BLaER1 (cell line): ENCODE data around the gene NCSTN.

Experiments
- H3K27ac ChIP-seq: shearing (Covaris generic); formaldehyde crosslinking; 2 replicates; pipeline ENCODE4 v1.8.1; 2022
- H3K27me3 ChIP-seq: shearing (Covaris generic); formaldehyde crosslinking; 2 replicates; pipeline ENCODE4 v1.8.1; 2022
- H3K36me3 ChIP-seq: shearing (Covaris generic); formaldehyde crosslinking; 2 replicates; pipeline ENCODE4 v1.8.1; 2022
- H3K4me1 ChIP-seq: shearing (Covaris generic); formaldehyde crosslinking; 2 replicates; pipeline ENCODE4 v1.8.1; 2022
- H3K4me2 ChIP-seq: shearing (Covaris generic); formaldehyde crosslinking; 2 replicates; pipeline ENCODE4 v1.8.1; 2022
- H3K4me3 ChIP-seq: shearing (Covaris generic); formaldehyde crosslinking; 2 replicates; pipeline ENCODE4 v1.8.1; 2022
- H3K9ac ChIP-seq: shearing (Covaris generic); formaldehyde crosslinking; 2 replicates; pipeline ENCODE4 v1.8.1; 2022
- H3K9me3 ChIP-seq: shearing (Covaris generic); formaldehyde crosslinking; 2 replicates; pipeline ENCODE4 v1.8.1; 2022
- H4K20me1 ChIP-seq: shearing (Covaris generic); formaldehyde crosslinking; 2 replicates; pipeline ENCODE4 v1.8.1; 2022
- Cebpa-rat ChIP-seq: shearing (Covaris generic); IDR thresholded peaks from 2 replicates; pipeline ENCODE4 v1.8.1; 2022

NCSTN gene

DNA sequence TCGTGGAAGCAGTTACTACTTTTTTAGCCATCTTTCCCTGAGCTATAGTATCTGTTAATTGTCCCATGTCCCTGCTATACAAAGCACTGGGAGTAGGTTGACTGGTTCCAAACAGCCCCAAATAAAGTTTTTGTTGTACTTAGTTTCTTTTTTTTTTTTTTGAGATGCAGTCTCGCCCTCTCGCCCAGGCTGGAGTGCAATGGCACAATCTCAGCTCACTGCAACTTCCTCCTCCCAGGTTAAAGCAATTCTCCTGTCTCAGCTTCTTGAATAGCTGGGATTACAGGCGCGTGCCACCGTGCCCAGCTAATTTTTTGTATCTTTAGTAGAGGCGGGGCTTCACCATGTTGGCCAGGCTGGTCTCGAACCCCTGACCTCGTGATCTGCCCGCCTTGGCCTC, 3.3 kb downstream of the NCSTN start:
- H3K9me3 ChIP-seq, result no peaks in the 10 kb centered on the region
- peak overlapping the region; percentile 79 for H3K4me2 ChIP-seq
- peak overlapping the region; percentile 44 for H3K4me3 ChIP-seq
- no peaks in the 10 kb centered on the region for H3K27me3 ChIP-seq
- H3K9ac ChIP-seq, result peak overlapping the region; percentile 63; the same call in 1 of the 2 replicates
- H3K4me1 ChIP-seq, result peaks cover 58% of the 10 kb centered on the region
- H4K20me1 ChIP-seq, result peaks cover 10% of the 10 kb centered on the region
- H3K36me3 ChIP-seq, result peaks cover 56% of the 10 kb centered on the region
- H3K27ac ChIP-seq, result peak overlapping the region; percentile 80
- no peak for TF ChIP-seq Cebpa-rat

- H3K4me1 ChIP-seq, result peaks cover 56% of the 10 kb centered on the region
- H3K9ac ChIP-seq, result peak overlapping the region; percentile 63; the same call in 1 of the 2 replicates
- no peaks in the 10 kb centered on the region for H3K27me3 ChIP-seq
- no peaks in the 10 kb centered on the region for H3K9me3 ChIP-seq
- peaks cover 61% of the 10 kb centered on the region for H3K36me3 ChIP-seq
- H3K27ac ChIP-seq, result peak overlapping the region; percentile 80
- peaks cover 5% of the 10 kb centered on the region for H4K20me1 ChIP-seq
- no peak for TF ChIP-seq Cebpa-rat
- H3K4me3 ChIP-seq, result peak overlapping the region; percentile 44
- peak overlapping the region; percentile 79 for H3K4me2 ChIP-seq
Measured at GRCh38 chr1:160346958-160347357, 3.8 kb downstream of the NCSTN start.

DNA sequence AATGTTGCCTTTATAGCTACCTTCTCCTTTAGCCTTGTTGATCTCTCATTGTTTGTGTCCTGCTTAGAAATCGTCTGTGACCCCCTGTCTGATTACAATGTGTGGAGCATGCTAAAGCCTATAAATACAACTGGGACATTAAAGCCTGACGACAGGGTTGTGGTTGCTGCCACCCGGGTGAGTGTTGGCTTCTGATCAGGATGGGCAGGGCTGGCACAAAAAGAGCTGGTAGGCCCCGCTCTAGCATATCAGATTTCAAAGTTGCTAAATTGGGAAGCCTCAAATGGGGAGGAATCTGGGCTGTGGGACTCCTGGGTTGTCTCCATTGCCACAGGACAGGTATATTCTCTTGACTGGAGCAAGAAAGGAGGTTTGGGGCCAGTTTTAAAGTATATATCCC, 8.4 kb downstream of the NCSTN start:
- Histone ChIP-seq H3K4me1 (peaks cover 22% of the 10 kb centered on the region), H3K27me3 (no peaks in the 10 kb centered on the region), H3K4me3 (no peak overlapping the region), H3K27ac (no peak overlapping the region), H3K9me3 (no peaks in the 10 kb centered on the region), H4K20me1 (no peaks in the 10 kb centered on the region), H3K9ac (no peak overlapping the region), H3K4me2 (no peak overlapping the region; the same call in 1 of the 2 replicates), H3K36me3 (peaks cover 94% of the 10 kb centered on the region)
- TF ChIP-seq Cebpa-rat, result no peak

DNA sequence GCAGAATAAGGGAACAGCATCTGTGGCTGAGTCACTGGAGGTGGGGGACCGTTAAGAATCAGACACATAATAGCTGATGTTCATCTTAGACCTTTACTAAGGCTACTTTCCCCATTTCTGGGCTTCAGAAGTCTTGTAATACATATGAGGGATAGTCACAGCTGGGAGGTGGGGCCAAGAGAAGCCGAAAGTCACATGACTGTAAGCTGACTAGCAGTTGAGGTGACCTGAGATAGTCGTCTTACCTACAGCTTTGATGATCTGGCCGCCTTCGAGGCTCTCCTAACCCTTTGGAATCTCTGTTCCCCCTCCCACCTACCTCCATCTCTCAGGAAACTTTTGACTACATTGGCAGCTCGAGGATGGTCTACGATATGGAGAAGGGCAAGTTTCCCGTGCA, 9.4 kb downstream of the NCSTN start:
- H4K20me1 ChIP-seq, result no peaks in the 10 kb centered on the region
- peaks cover 100% of the 10 kb centered on the region for H3K36me3 ChIP-seq
- no peaks in the 10 kb centered on the region for H3K9me3 ChIP-seq
- H3K27ac ChIP-seq, result no peak overlapping the region
- no peak overlapping the region for H3K4me2 ChIP-seq
- no peak overlapping the region for H3K4me3 ChIP-seq
- no peak for TF ChIP-seq Cebpa-rat
- H3K9ac ChIP-seq, result no peak overlapping the region
- H3K27me3 ChIP-seq, result no peaks in the 10 kb centered on the region
- peaks cover 13% of the 10 kb centered on the region for H3K4me1 ChIP-seq

DNA sequence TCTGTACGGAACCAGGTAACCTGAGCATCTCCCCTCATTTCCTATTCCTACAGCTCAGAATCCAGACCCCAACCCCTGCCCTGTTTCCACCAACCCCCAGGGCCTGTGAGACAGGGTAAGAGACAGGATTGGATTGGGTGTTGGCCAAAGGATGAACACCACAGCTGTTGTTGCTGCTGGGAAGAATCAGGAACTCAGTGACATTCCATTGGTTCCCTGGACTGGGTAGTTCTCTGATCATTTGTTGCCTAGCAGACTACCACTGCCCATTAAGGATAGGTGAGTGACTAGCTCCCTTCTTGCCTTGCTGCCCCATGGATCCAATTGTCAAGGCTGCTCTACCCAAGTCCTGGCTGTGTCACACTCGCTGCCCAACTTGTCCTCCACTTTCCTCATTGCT, 10.0 kb downstream of the NCSTN start:
- Histone ChIP-seq H3K9ac (no peak overlapping the region), H3K27me3 (no peaks in the 10 kb centered on the region), H3K36me3 (peaks cover 100% of the 10 kb centered on the region), H3K27ac (no peak overlapping the region), H3K9me3 (no peaks in the 10 kb centered on the region), H3K4me1 (peaks cover 10% of the 10 kb centered on the region; the same call in 1 of the 2 replicates), H3K4me3 (no peak overlapping the region), H4K20me1 (no peaks in the 10 kb centered on the region), H3K4me2 (no peak overlapping the region)
- no peak for TF ChIP-seq Cebpa-rat

DNA sequence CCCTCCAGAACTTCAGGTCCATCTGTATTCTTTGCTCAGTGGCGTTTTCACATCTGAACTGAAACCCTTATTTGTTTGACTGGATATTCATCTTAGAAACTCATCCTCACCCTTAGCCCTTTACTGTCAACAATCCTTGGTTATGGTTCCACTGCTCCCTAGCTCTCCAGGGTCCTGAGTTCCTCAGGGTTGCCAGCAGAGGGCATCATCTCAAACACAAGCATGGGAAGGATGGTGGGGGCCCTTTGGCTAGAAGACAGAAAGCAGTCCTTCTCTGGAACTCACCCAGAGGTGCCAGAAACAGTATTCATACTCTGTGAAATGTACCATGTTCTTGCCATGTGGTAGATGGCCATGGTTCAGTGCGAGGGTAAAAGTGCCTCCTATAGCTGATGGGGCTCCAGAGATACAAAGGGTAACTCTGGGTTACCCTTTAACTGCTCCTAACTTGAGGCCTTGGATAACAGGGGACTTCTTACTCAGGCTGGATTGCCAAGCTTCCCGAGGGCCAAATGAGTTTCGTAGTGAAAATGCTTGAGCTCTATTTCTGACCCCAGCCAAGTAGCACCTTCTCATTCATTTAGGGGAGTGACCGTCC, 11.3 kb downstream of the NCSTN start:
- Histone ChIP-seq H4K20me1 (no peaks in the 10 kb centered on the region), H3K4me1 (peaks cover 11% of the 10 kb centered on the region), H3K9me3 (no peaks in the 10 kb centered on the region), H3K27ac (no peak overlapping the region), H3K27me3 (no peaks in the 10 kb centered on the region), H3K4me3 (no peak overlapping the region), H3K4me2 (no peak overlapping the region), H3K36me3 (peaks cover 98% of the 10 kb centered on the region), H3K9ac (no peak overlapping the region)
- no peak for TF ChIP-seq Cebpa-rat

DNA sequence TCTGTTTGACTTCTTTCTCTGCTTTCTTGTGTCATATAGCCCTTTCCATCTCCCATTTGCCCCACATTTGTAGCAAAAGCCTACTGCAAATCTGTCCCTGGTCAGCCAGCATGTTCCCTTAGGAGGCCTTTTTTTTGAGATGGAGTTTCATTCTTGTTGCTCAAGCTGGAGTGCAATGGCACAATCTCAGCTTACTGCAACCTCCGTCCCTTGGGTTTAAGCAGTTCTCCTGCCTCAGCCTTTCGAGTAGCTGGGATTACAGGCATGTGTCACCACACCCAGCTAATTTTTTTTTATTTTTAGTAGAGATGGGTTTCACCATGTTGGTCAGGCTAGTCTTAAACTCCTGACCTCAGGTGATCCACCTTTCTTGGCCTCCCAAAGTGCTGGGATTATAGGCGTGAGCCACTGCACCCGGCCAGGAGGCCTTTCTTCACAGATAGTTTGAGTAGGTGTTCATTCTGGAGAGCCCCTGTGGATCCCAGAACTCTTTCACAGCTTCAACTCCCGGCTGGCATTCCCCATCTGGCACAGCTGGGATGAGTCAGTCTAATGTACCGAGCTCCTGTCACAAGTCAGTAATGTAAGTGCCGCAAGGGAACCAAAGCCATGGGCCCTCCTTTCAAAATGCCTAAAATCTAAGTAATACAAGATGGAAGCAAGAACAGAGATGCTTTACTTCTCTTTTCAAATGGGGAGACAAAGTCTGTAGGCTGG, 14.3 kb downstream of the NCSTN start:
- Histone ChIP-seq H4K20me1 (no peaks in the 10 kb centered on the region), H3K27ac (no peak overlapping the region), H3K9ac (no peak overlapping the region), H3K36me3 (peaks cover 77% of the 10 kb centered on the region), H3K4me2 (no peak overlapping the region), H3K9me3 (no peaks in the 10 kb centered on the region), H3K27me3 (no peaks in the 10 kb centered on the region), H3K4me3 (no peak overlapping the region), H3K4me1 (peaks cover 31% of the 10 kb centered on the region)
- no peak for TF ChIP-seq Cebpa-rat

GRCh38 chr1:160358073-160358472, 14.9 kb downstream of the NCSTN start:
- Histone ChIP-seq H3K9me3 (no peaks in the 10 kb centered on the region), H3K4me3 (no peak overlapping the region), H3K27me3 (no peaks in the 10 kb centered on the region), H4K20me1 (no peaks in the 10 kb centered on the region), H3K27ac (no peak overlapping the region), H3K9ac (no peak overlapping the region), H3K4me2 (no peak overlapping the region), H3K4me1 (peaks cover 36% of the 10 kb centered on the region), H3K36me3 (peaks cover 71% of the 10 kb centered on the region)
- TF ChIP-seq Cebpa-rat, result no peak

GRCh38 chr1:160359559-160360226, 16.5 kb downstream of the NCSTN start:
- peak overlapping the region; percentile 65 for H3K4me2 ChIP-seq
- no peak for TF ChIP-seq Cebpa-rat
- peak overlapping the region; percentile 63; the same call in 1 of the 2 replicates for H3K27ac ChIP-seq
- H3K4me3 ChIP-seq, result no peak overlapping the region
- no peaks in the 10 kb centered on the region for H3K27me3 ChIP-seq
- no peaks in the 10 kb centered on the region for H4K20me1 ChIP-seq
- peak overlapping the region; percentile 32; the same call in 1 of the 2 replicates for H3K9ac ChIP-seq
- peaks cover 38% of the 10 kb centered on the region for H3K4me1 ChIP-seq
- H3K9me3 ChIP-seq, result no peaks in the 10 kb centered on the region
- peaks cover 55% of the 10 kb centered on the region for H3K36me3 ChIP-seq

- Histone ChIP-seq H3K4me2 (peak overlapping the region; percentile 65), H3K4me3 (no peak overlapping the region), H4K20me1 (no peaks in the 10 kb centered on the region), H3K9me3 (no peaks in the 10 kb centered on the region), H3K36me3 (peaks cover 49% of the 10 kb centered on the region), H3K27me3 (no peaks in the 10 kb centered on the region), H3K4me1 (peaks cover 38% of the 10 kb centered on the region), H3K9ac (peak overlapping the region; percentile 32; the same call in 1 of the 2 replicates), H3K27ac (peak overlapping the region; percentile 63)
- TF ChIP-seq Cebpa-rat, result no peak
Measured at GRCh38 chr1:160360227-160360695, 17.1 kb downstream of the NCSTN start.
